Skeletal muscle cell (primary cell): ENCODE data around the gene DCBLD2.
"Not testable (repeated sequence)": the region's sequence is repeated elsewhere in the genome, so short reads cannot be mapped to it uniquely, and the experiment has no call there.

Experiments
- DNase-seq: peaks from one replicate; pipeline ENCODE4 v3.0.0-alpha.2; 2010; ENCODE audit warnings: low read depth
- H3K4me3 ChIP-seq: 2 replicates; pipeline ENCODE4 v1.5.1; 2011; ENCODE audit warnings: low read depth, mild to moderate bottlenecking, control low read depth, low read length, moderate library complexity

The DCBLD2 gene

DNA sequence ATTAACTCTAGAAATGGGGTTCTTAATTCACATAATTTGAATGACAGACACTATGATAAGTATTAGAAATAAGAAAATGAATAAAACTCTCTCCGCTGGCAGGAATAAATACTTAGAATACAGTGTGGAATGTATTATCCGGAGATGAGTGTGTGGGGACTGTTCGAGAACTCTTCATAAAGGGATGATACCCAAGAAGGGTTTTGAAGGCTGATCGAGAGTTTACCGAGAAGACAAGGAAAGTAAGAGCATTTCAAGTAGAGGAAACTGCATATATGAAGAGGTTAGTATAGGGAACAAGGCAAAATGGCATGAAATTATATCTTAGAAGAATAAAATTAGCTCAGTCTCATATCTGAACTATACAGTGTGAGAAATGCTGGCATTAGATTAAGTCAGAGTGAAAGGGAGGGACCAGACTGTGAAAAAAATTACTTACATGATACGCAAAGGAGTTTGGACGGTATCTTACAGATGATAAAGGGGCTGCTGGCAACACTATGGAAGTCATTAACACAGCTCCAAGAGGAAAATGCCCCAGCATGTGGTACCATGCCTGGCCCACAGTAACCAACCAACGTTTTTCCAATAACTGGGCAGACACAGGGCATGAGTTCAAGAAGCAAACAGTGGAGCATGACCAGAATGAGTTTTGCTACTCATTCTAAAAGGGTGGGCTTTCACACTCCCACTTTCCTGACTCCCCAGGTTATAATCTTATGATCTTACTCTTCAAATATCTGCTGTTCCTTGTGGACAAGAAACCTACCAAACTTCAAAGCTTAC is 6.5 kb downstream of the DCBLD2 start:
- no peak for DNase-seq
- H3K4me3 ChIP-seq: no peak overlapping the region

- H3K4me3 ChIP-seq: no peak overlapping the region
- DNase-seq: no peak
These were observed 7.8 kb downstream of the DCBLD2 start for GRCh38 chr3:98893740-98894139.

DNA sequence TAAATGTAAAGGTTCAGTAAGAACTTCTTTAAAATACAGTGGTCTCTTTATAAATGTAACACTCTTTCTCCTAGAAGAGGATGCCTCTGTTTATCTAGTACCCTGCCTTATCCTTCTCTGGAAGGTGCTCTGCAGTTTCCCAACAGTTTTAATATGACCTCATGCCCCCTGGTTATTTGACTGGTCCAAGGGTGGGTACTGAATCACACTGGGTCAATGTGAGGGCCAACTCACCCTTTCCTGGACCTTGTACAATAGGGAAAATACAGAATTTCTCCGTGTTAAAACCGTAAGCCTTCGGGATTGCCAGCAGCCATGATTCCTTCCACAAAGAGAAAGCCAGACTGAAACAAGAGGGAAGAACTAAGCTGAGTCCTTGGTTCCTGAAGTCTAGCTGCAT is 9.2 kb downstream of the DCBLD2 start:
- DNase-seq: no peak
- no peak overlapping the region for H3K4me3 ChIP-seq

- DNase-seq: no peak
- H3K4me3 ChIP-seq: no peak overlapping the region
These were observed 10.3 kb downstream of the DCBLD2 start for GRCh38 chr3:98890965-98891910.

DNA sequence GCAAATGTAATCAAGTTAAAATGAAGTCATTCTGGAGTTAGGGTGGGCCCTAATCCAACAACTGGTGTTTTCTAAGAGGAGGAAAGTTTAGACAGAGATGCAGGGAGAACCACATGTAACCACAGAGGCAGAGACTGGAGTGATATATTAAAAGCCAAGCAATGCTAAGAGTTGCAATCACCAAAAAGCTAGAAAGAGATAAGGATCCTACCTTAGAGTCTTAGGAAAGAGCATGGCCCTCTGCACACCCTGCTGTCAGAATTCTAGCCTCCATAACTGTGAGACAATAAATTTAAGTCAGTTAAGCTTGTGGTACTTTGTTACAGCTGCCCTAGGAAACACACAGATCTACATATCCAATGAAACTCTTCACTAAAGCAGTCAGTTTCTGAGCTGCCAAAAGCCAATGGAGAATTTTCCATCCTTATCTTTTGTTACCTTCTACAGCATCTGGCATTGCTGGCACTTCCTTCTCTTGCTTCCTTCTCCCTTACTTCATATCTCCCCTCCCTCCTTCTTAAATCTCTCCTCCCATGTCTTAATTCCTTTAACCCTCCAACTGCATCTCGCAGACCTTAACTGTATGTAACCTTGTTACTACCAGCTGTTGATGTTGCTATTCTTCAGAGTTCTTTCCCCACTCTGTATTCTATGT is 11.2 kb downstream of the DCBLD2 start:
- DNase-seq: no peak
- no peak overlapping the region for H3K4me3 ChIP-seq

DNA sequence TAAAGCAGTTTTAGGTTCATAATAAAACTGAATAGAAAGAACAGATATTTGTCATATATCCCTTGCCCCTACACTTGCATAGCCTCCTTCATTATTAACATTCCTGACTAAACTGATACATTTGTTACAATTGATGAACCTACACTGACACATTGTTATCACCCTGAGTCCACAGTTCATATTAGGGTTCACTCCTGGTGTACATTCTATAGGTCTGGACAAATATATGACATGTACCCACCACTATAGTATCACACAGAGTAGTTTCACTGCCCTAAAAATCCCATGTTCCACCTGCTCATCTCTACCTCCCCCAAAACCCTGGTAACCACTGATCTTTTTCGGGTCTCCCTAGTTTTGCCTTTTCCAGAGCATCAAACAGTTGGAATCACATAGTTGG is 13.8 kb downstream of the DCBLD2 start:
- DNase-seq: no peak
- no peak overlapping the region for H3K4me3 ChIP-seq

GRCh38 chr3:98886525-98886924 is 15.0 kb downstream of the DCBLD2 start:
- no peak for DNase-seq
- no peak overlapping the region for H3K4me3 ChIP-seq

GRCh38 chr3:98885851-98886250 is 15.6 kb downstream of the DCBLD2 start:
- no peak for DNase-seq
- H3K4me3 ChIP-seq: no peak overlapping the region

DNA sequence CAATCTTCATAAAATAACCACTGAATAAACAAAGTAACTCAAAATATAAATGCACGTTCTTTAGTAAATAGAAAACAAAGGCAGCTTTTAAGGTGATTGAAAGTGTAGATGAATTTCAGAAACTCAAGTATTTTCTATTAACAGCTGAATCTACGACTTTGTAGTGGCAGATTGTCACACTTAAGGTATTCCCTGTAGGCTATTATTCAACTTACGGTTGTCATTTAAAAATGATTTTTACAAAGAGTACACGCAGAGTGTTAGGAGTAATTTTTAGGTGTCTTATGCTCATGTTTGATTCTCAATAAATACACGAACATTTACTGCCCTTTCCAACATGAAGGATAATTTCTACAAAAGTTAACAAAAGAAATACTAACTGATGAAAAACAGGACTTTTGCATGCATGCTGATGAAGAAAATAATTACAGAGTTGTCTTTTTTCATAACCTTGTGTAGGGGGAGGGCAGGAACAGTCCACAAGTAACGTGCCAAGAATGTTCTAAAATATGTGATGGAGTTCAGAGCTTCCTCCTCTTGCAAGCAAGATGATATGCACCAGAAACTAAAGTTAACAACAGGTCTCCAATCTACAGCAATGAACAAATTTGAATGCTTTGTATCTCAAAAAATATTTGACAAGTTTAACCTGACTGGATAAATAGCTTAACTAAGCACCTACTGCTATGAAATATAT is 16.7 kb downstream of the DCBLD2 start:
- DNase-seq: no peak
- H3K4me3 ChIP-seq: no peak overlapping the region

- not testable (repeated sequence) for DNase-seq, H3K4me3 ChIP-seq
These were observed 18.7 kb downstream of the DCBLD2 start for GRCh38 chr3:98882614-98883333.

GRCh38 chr3:98877132-98877531 is 24.4 kb downstream of the DCBLD2 start:
- no peak for DNase-seq
- no peak overlapping the region for H3K4me3 ChIP-seq

- H3K4me3 ChIP-seq: no peak overlapping the region
- no peak for DNase-seq
These were observed 26.0 kb downstream of the DCBLD2 start for GRCh38 chr3:98875535-98875934.

- no peak overlapping the region for H3K4me3 ChIP-seq
- DNase-seq: no peak
These were observed 26.8 kb downstream of the DCBLD2 start for GRCh38 chr3:98874602-98875249.

DNA sequence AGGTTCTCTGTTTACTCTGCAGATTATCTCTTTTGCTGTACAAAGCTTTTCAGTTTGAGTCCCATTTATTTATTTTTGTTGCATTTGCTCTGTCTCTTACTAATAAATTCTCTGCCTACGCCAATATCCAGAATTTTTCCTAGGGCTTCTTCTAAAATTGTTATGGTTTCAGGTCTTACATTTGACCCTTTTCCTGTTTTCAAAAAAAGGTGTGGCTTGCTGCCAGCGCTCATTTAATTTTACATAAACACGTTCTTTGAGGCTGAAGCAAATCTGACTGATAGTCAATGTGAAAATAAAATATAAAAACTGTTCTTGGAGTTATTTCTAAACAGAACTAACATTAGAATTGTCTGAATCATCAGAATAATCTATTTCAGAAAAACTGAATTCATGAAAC is 32.1 kb downstream of the DCBLD2 start:
- DNase-seq: no peak
- no peak overlapping the region for H3K4me3 ChIP-seq

- not testable (repeated sequence) for DNase-seq, H3K4me3 ChIP-seq
These were observed 43.5 kb downstream of the DCBLD2 start for GRCh38 chr3:98857971-98858370.

- DNase-seq, H3K4me3 ChIP-seq: not testable (repeated sequence)
These were observed 44.2 kb downstream of the DCBLD2 start for GRCh38 chr3:98857258-98857657.

DNA sequence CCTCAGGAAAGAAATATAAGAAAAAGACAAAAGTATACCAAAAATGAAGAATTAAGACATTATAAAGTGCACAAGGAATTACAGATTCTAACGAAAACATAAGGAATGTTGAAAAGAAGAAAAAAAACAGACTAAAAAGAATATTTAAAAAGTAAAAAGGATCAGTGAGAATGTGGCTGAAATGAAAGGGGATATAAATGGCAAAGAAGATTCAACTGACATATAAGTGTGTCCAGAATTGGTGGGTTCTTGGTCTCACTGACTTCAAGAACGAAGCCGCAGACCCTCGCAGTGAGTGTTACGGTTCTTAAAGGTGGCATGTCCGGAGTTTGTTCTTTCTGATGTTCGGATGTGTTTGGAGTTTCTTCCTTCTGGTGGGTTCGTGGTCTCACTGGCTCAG is 44.8 kb downstream of the DCBLD2 start:
- H3K4me3 ChIP-seq: no peak overlapping the region
- DNase-seq: no peak

DNA sequence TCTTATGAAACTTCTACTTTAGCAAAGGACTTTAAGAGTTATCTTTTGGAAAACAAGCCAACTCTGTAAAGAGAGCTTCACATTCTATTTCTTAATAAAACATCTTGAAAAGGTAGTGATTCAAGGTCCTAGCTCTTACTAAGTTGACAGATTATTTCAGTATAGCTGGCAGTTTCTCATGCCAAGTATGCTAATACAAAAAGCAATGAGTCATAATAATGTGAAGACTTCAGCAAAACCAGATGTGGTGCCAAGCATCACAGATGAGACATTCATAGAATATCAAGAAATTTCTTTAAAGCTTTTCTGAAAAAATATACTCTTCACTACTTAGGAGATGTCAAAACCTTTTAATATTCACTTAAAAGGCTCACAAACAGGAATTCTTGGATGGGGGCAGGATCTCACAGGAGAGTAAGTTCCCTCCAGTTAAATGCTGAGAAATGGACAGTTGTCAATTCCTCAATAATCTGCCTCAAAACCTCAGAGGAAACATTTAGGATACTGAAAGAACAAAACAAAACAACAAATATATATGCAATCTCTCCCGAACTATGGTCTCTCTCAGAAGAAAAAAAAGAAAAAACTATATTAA is 45.6 kb downstream of the DCBLD2 start:
- H3K4me3 ChIP-seq: no peak overlapping the region
- DNase-seq: peak; percentile 88
